SK-N-SH treated with all-trans-retinoic acid at 6 μM for 48 hours (cell line): ENCODE data around the gene RAD51B.

Experiments
- ATAC-seq: fragments of 200-7000 bp; cut with Tn5 transposase; 3 replicates; pipeline ENCODE4 v1.9.1; 2020; ENCODE audit warnings: mild to moderate bottlenecking, moderate library complexity
- ARNTL ChIP-seq: fragments of 450-650 bp; formaldehyde crosslinking; IDR thresholded peaks from 2 replicates; pipeline ENCODE4 v1.5.0; 2020; ENCODE audit warnings: low read depth, mild to moderate bottlenecking, moderate library complexity, borderline replicate concordance
- BACH2 ChIP-seq: fragments of 250-450 bp; sonication (Bioruptor Pico); IDR thresholded peaks from 2 replicates; pipeline ENCODE4 v1.9.0; 2021; ENCODE audit warnings: mild to moderate bottlenecking, borderline replicate concordance
- CREB5 ChIP-seq: fragments of 250-450 bp; sonication (Bioruptor Pico); IDR thresholded peaks from 2 replicates; pipeline ENCODE4 v1.5.1; 2020; ENCODE audit warnings: low read depth, mild to moderate bottlenecking, moderate library complexity
- CSDC2 ChIP-seq: fragments of 250-450 bp; sonication (Bioruptor Pico); IDR thresholded peaks from 2 replicates; pipeline ENCODE4 v1.5.0; 2020; ENCODE audit warnings: mild to moderate bottlenecking, moderate library complexity
- ESRRG ChIP-seq: fragments of 250-450 bp; sonication (Bioruptor Pico); IDR thresholded peaks from 2 replicates; pipeline ENCODE4 v1.6.1; 2021; ENCODE audit warnings: mild to moderate bottlenecking
- GLIS3 ChIP-seq: fragments of 250-450 bp; sonication (Bioruptor Pico); IDR thresholded peaks from 2 replicates; pipeline ENCODE4 v1.5.0; 2020; ENCODE audit warnings: mild to moderate bottlenecking, moderate library complexity
- ISL1 ChIP-seq: fragments of 250-450 bp; sonication (Bioruptor Pico); IDR thresholded peaks from 2 replicates; pipeline ENCODE4 v2.1.2; 2022; ENCODE audit warnings: mild to moderate bottlenecking, moderate library complexity
- OSR1 ChIP-seq: fragments of 250-450 bp; sonication (Bioruptor Pico); IDR thresholded peaks from 2 replicates; pipeline ENCODE4 v1.8.0; 2022; ENCODE audit warnings: moderate library complexity, mild to moderate bottlenecking, inconsistent platforms
- PPARA ChIP-seq: fragments of 250-450 bp; sonication (Bioruptor Pico); IDR thresholded peaks from 2 replicates; pipeline ENCODE4 v1.5.0; 2020; ENCODE audit warnings: mild to moderate bottlenecking, borderline replicate concordance
- RARB ChIP-seq: fragments of 250-450 bp; sonication (Bioruptor Pico); IDR thresholded peaks from 2 replicates; pipeline ENCODE4 v1.8.0; 2021; ENCODE audit warnings: mild to moderate bottlenecking, moderate library complexity
- TCF4 ChIP-seq: fragments of 250-450 bp; sonication (Bioruptor Pico); IDR thresholded peaks from 2 replicates; pipeline ENCODE4 v1.8.0; 2021; ENCODE audit warnings: mild to moderate bottlenecking, moderate library complexity, borderline replicate concordance
- TOX ChIP-seq: fragments of 250-450 bp; sonication (Bioruptor Pico); IDR thresholded peaks from 2 replicates; pipeline ENCODE4 v1.8.0; 2021; ENCODE audit warnings: mild to moderate bottlenecking, moderate library complexity, borderline replicate concordance
- ZC3H10 ChIP-seq: fragments of 250-450 bp; sonication (Bioruptor Pico); IDR thresholded peaks from 2 replicates; pipeline ENCODE4 v1.5.1; 2021; ENCODE audit warnings: mild to moderate bottlenecking, moderate library complexity
- ZFP3 ChIP-seq: fragments of 250-450 bp; sonication (Bioruptor Pico); IDR thresholded peaks from 2 replicates; pipeline ENCODE4 v1.5.0; 2020; ENCODE audit warnings: mild to moderate bottlenecking, moderate library complexity
- ZFP30 ChIP-seq: fragments of 450-650 bp; formaldehyde crosslinking; IDR thresholded peaks from 2 replicates; pipeline ENCODE4 v1.5.0; 2022; ENCODE audit warnings: mild to moderate bottlenecking, moderate library complexity
- ZNF565 ChIP-seq: fragments of 450-650 bp; formaldehyde crosslinking; conservative IDR thresholded peaks from 2 replicates; pipeline ENCODE4 v1.5.0; 2020; ENCODE audit warnings: low read depth, mild to moderate bottlenecking, moderate library complexity
- ZNF70 ChIP-seq: fragments of 450-650 bp; formaldehyde crosslinking; IDR thresholded peaks from 2 replicates; pipeline ENCODE4 v1.5.0; 2020; ENCODE audit warnings: mild to moderate bottlenecking, moderate library complexity
- TF ChIP-seq, protein P1 (sequence below): fragments of 250-450 bp; sonication (Bioruptor Pico); IDR thresholded peaks from 2 replicates; pipeline ENCODE4 v1.5.0; 2020; ENCODE audit warnings: mild to moderate bottlenecking, moderate library complexity
- TF ChIP-seq, protein P2 (sequence below): fragments of 250-450 bp; sonication (Bioruptor Pico); IDR thresholded peaks from 2 replicates; pipeline ENCODE4 v1.8.0; 2021; ENCODE audit warnings: low read depth, mild to moderate bottlenecking, moderate library complexity, borderline replicate concordance
- TF ChIP-seq, protein P3 (sequence below): fragments of 250-450 bp; sonication (Bioruptor Pico); IDR thresholded peaks from 2 replicates; pipeline ENCODE4 v1.8.0; 2020; ENCODE audit warnings: mild to moderate bottlenecking, moderate library complexity, borderline replicate concordance

RAD51B gene

DNA sequence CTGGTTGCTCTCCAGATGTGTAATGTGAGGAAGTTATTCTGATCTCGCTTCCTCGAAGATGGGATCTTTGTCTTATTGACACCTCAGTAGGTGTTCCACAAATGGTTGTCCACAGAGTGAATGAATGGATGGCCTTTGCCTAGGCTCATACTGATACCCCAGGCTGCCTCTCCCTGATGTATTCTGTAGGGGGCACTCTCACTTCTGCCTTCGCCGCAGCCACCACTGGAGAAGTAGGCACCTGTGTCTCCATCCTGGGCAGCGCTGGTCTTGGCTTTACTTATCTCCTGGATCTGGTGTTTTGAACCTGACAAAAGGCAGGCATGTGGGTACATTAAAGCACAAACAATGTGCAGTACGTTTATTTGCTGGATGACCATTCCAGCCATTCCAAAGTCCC is 891.2 kb downstream of the RAD51B start:
- ATAC-seq = no peak
- TF ChIP-seq ISL1 (CRISPR knock-in tag) (no peak), BACH2 (no peak), CSDC2 (CRISPR knock-in tag) (no peak), ESRRG (CRISPR knock-in tag) (no peak), ZNF565 (CRISPR knock-in tag) (no peak), GLIS3 (no peak), ZC3H10 (CRISPR knock-in tag) (no peak), RARB (no peak), TCF4 (CRISPR knock-in tag) (no peak), ZFP3 (no peak), ARNTL (no peak), ZNF70 (CRISPR knock-in tag) (no peak), TOX (no peak), OSR1 (no peak), CREB5 (CRISPR knock-in tag) (no peak), PPARA (CRISPR knock-in tag) (no peak)
- TF ChIP-seq, protein P1, sequence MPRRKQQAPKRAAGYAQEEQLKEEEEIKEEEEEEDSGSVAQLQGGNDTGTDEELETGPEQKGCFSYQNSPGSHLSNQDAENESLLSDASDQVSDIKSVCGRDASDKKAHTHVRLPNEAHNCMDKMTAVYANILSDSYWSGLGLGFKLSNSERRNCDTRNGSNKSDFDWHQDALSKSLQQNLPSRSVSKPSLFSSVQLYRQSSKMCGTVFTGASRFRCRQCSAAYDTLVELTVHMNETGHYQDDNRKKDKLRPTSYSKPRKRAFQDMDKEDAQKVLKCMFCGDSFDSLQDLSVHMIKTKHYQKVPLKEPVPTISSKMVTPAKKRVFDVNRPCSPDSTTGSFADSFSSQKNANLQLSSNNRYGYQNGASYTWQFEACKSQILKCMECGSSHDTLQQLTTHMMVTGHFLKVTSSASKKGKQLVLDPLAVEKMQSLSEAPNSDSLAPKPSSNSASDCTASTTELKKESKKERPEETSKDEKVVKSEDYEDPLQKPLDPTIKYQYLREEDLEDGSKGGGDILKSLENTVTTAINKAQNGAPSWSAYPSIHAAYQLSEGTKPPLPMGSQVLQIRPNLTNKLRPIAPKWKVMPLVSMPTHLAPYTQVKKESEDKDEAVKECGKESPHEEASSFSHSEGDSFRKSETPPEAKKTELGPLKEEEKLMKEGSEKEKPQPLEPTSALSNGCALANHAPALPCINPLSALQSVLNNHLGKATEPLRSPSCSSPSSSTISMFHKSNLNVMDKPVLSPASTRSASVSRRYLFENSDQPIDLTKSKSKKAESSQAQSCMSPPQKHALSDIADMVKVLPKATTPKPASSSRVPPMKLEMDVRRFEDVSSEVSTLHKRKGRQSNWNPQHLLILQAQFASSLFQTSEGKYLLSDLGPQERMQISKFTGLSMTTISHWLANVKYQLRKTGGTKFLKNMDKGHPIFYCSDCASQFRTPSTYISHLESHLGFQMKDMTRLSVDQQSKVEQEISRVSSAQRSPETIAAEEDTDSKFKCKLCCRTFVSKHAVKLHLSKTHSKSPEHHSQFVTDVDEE (CRISPR knock-in tag) = no peak
- TF ChIP-seq, protein P2, sequence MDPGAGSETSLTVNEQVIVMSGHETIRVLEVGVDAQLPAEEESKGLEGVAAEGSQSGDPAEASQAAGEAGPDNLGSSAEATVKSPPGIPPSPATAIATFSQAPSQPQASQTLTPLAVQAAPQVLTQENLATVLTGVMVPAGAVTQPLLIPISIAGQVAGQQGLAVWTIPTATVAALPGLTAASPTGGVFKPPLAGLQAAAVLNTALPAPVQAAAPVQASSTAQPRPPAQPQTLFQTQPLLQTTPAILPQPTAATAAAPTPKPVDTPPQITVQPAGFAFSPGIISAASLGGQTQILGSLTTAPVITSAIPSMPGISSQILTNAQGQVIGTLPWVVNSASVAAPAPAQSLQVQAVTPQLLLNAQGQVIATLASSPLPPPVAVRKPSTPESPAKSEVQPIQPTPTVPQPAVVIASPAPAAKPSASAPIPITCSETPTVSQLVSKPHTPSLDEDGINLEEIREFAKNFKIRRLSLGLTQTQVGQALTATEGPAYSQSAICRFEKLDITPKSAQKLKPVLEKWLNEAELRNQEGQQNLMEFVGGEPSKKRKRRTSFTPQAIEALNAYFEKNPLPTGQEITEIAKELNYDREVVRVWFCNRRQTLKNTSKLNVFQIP (CRISPR knock-in tag) = no peak
- TF ChIP-seq, protein P3, sequence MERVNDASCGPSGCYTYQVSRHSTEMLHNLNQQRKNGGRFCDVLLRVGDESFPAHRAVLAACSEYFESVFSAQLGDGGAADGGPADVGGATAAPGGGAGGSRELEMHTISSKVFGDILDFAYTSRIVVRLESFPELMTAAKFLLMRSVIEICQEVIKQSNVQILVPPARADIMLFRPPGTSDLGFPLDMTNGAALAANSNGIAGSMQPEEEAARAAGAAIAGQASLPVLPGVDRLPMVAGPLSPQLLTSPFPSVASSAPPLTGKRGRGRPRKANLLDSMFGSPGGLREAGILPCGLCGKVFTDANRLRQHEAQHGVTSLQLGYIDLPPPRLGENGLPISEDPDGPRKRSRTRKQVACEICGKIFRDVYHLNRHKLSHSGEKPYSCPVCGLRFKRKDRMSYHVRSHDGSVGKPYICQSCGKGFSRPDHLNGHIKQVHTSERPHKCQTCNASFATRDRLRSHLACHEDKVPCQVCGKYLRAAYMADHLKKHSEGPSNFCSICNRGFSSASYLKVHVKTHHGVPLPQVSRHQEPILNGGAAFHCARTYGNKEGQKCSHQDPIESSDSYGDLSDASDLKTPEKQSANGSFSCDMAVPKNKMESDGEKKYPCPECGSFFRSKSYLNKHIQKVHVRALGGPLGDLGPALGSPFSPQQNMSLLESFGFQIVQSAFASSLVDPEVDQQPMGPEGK (CRISPR knock-in tag) = no peak

DNA sequence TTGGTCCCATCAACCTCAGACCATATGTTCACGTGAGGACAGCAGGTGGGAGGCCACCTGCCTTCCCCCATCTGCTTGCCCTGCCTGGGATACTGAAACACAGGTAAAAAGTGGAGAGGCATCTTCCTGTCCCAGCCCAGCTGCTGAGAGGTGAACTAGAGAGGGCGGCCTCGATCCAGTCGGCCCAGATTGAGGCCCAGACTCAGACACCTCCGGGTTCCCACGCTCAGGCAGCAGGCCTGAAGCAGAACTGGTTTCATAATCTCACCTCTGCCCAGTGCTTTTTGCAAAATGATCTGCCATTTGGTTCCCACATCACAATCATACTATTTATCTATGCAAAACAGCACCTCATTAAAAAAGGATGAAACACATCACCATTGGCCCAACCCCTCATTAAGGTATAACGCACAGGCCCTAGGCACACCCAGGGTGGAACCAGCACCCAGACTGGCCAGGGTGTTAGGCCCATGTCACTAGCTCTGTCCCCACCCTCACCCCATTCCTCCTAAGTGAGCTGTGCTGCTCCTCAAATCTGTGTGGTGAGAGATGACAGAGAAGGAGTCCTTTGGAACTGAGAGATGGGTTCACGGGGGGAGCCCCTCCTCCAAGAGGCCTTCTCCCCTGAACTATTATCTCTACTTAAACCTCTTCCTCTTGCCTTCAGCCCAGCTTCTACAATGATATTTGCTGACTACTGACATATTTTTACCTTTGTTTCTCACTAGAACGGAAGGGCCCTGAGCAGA is 892.2 kb downstream of the RAD51B start:
- ATAC-seq = no peak
- TF ChIP-seq RARB (no peak), TOX (no peak), ZNF70 (CRISPR knock-in tag) (no peak), ISL1 (CRISPR knock-in tag) (no peak), ZFP3 (no peak), ARNTL (no peak), CREB5 (CRISPR knock-in tag) (no peak), ESRRG (CRISPR knock-in tag) (no peak), ZFP30 (CRISPR knock-in tag) (no peak), ZC3H10 (CRISPR knock-in tag) (no peak)
- TF ChIP-seq, protein P1 (CRISPR knock-in tag) = no peak
- TF ChIP-seq, protein P3 (CRISPR knock-in tag) = no peak
